ENCODE results near the gene SVOP.
A peak's percentile ranks its signal among the peaks of the same experiment; 100 is the strongest.
"Not testable (repeated sequence)": the region's sequence is repeated elsewhere in the genome, so short reads cannot be mapped to it uniquely, and the experiment has no call there.

The SVOP gene

GRCh38 chr12:109052414-109053323 lies 31.8 kb upstream of the SVOP start, which contains the start of gene USP30:
Gene USP30 (plus strand): TSS chr12:109052576. CDS start chr12:109052679, 103 bp downstream.
- Mint-ChIP-seq H3K27ac (peak within 1 kb of the TSS; percentile 82 to 97 (median 93)), H3K4me3 (peak within 1 kb of the TSS; percentile 98 to 100 (median 99)), H3K27me3 (ENCODE audit: low read depth) (no peaks in the 10 kb centered on the region), H3K9me3 (no peaks in the 10 kb centered on the region), H3K4me1 (peaks cover 15% of the 10 kb centered on the region), H3K36me3 (ENCODE audit: low read depth) (peaks cover 6% of the 10 kb centered on the region)
- no peak for TF ChIP-seq CTCF (IDR thresholded peaks at IDR 0.05; ENCODE audit: unreplicated experiment in 3 of 3)

- no peaks in the 10 kb centered on the region for H3K9me3 Mint-ChIP-seq
- peak overlapping the region; percentile 98 to 100 (median 99) for H3K4me3 Mint-ChIP-seq
- peaks cover 15% of the 10 kb centered on the region for H3K4me1 Mint-ChIP-seq
- peaks cover 3% of the 10 kb centered on the region for H3K36me3 Mint-ChIP-seq (ENCODE audit: low read depth)
- TF ChIP-seq CTCF (IDR thresholded peaks at IDR 0.05; ENCODE audit: unreplicated experiment in 3 of 3), result no peak
- no peaks in the 10 kb centered on the region for H3K27me3 Mint-ChIP-seq (ENCODE audit: low read depth)
- H3K27ac Mint-ChIP-seq, result peak overlapping the region; percentile 77 to 91 (median 82)
Measured at GRCh38 chr12:109052097-109052413, 31.2 kb upstream of the SVOP start.

- not testable (repeated sequence) for H3K36me3 Mint-ChIP-seq (ENCODE audit: low read depth); H3K27me3 Mint-ChIP-seq (ENCODE audit: low read depth); H3K27ac Mint-ChIP-seq; H3K9me3 Mint-ChIP-seq
- Mint-ChIP-seq H3K4me1 (peaks cover 15% of the 10 kb centered on the region), H3K4me3 (peak overlapping the region; percentile 23 to 47 (median 45))
Measured at GRCh38 chr12:109049794-109050193, 28.9 kb upstream of the SVOP start.

GRCh38 chr12:109048706-109049105 lies 27.8 kb upstream of the SVOP start:
- not testable (repeated sequence) for H3K36me3 Mint-ChIP-seq (ENCODE audit: low read depth); H3K9me3 Mint-ChIP-seq; H3K27me3 Mint-ChIP-seq (ENCODE audit: low read depth)
- Mint-ChIP-seq H3K4me1 (peaks cover 11% of the 10 kb centered on the region), H3K4me3 (peak overlapping the region in 2 of 3 experiments; percentile 34 to 46), H3K27ac (peak overlapping the region in 2 of 3 experiments; percentile 12 to 63)

GRCh38 chr12:109047081-109047805 lies 26.4 kb upstream of the SVOP start:
- peaks cover 4% of the 10 kb centered on the region for H3K4me1 Mint-ChIP-seq
- no peaks in the 10 kb centered on the region for H3K9me3 Mint-ChIP-seq
- no peak overlapping the region for H3K27ac Mint-ChIP-seq
- H3K36me3 Mint-ChIP-seq (ENCODE audit: low read depth), result no peaks in the 10 kb centered on the region
- peaks cover 8% of the 10 kb centered on the region for H3K27me3 Mint-ChIP-seq (ENCODE audit: low read depth)
- H3K4me3 Mint-ChIP-seq, result no peak overlapping the region
- no peak for TF ChIP-seq CTCF (IDR thresholded peaks at IDR 0.05; ENCODE audit: unreplicated experiment in 3 of 3)

GRCh38 chr12:109044241-109044640 lies 23.4 kb upstream of the SVOP start:
- TF ChIP-seq CTCF (IDR thresholded peaks at IDR 0.05; ENCODE audit: unreplicated experiment in 3 of 3), result no peak
- Mint-ChIP-seq H3K27me3 (ENCODE audit: low read depth) (peaks cover 10% of the 10 kb centered on the region), H3K9me3 (peaks cover 3% of the 10 kb centered on the region), H3K27ac (no peak overlapping the region), H3K4me1 (no peaks in the 10 kb centered on the region), H3K4me3 (no peak overlapping the region), H3K36me3 (ENCODE audit: low read depth) (no peaks in the 10 kb centered on the region)

All from nephron (organoid).